ENCODE measurements around the gene OSBP.

The OSBP gene

GRCh38 chr11:59610289-59610688 is 5.3 kb downstream of the OSBP start:
- no peak for DNase-seq (ENCODE audit: low read depth in 1 of 2, low spot score in 1 of 2)

GRCh38 chr11:59607703-59608454 is 7.7 kb downstream of the OSBP start:
- no peak for DNase-seq (ENCODE audit: low read depth in 1 of 2, low spot score in 1 of 2)

- no peak for DNase-seq (ENCODE audit: low read depth in 1 of 2, low spot score in 1 of 2)
These were observed 13.1 kb downstream of the OSBP start for GRCh38 chr11:59602432-59602831.

- DNase-seq (ENCODE audit: low read depth in 1 of 2, low spot score in 1 of 2) = no peak
These were observed 13.8 kb downstream of the OSBP start for GRCh38 chr11:59601788-59602187.

GRCh38 chr11:59600636-59601035 is 14.9 kb downstream of the OSBP start:
- DNase-seq (ENCODE audit: low read depth in 1 of 2, low spot score in 1 of 2) = no peak

GRCh38 chr11:59600234-59600633 is 15.3 kb downstream of the OSBP start:
- no peak for DNase-seq (ENCODE audit: low read depth in 1 of 2, low spot score in 1 of 2)

GRCh38 chr11:59598961-59599360 is 16.6 kb downstream of the OSBP start:
- DNase-seq (ENCODE audit: low read depth in 1 of 2, low spot score in 1 of 2) = no peak

GRCh38 chr11:59584294-59584693 is 31.3 kb downstream of the OSBP start:
- DNase-seq (ENCODE audit: low read depth in 1 of 2, low spot score in 1 of 2) = no peak

- DNase-seq (ENCODE audit: low read depth in 1 of 2, low spot score in 1 of 2) = no peak
These were observed 33.6 kb downstream of the OSBP start for GRCh38 chr11:59582006-59582405.

GRCh38 chr11:59578369-59578768 is 37.2 kb downstream of the OSBP start:
- no peak for DNase-seq (ENCODE audit: low read depth in 1 of 2, low spot score in 1 of 2)

GRCh38 chr11:59575505-59575904 is 40.1 kb downstream of the OSBP start:
- DNase-seq (ENCODE audit: low read depth in 1 of 2, low spot score in 1 of 2) = no peak

GRCh38 chr11:59574932-59575502 is 40.6 kb downstream of the OSBP start:
- no peak for DNase-seq (ENCODE audit: low read depth in 1 of 2, low spot score in 1 of 2)

- no peak for DNase-seq (ENCODE audit: low read depth in 1 of 2, low spot score in 1 of 2)
These were observed 41.1 kb downstream of the OSBP start for GRCh38 chr11:59574467-59574866.

GRCh38 chr11:59573216-59573615 is 42.4 kb downstream of the OSBP start:
- no peak for DNase-seq (ENCODE audit: low read depth in 1 of 2, low spot score in 1 of 2)

GRCh38 chr11:59572091-59572490 is 43.5 kb downstream of the OSBP start:
- DNase-seq (ENCODE audit: low read depth in 1 of 2, low spot score in 1 of 2) = no peak

GRCh38 chr11:59562292-59562691 is 53.3 kb downstream of the OSBP start:
- DNase-seq (ENCODE audit: low read depth in 1 of 2, low spot score in 1 of 2) = no peak

- DNase-seq (ENCODE audit: low read depth in 1 of 2, low spot score in 1 of 2) = peak; percentile 64 to 82
These were observed 54.7 kb downstream of the OSBP start for GRCh38 chr11:59560702-59561473.

GRCh38 chr11:59560290-59560701 is 55.3 kb downstream of the OSBP start:
- DNase-seq (ENCODE audit: low read depth in 1 of 2, low spot score in 1 of 2) = peak; percentile 76 to 85

- no peak for DNase-seq (ENCODE audit: low read depth in 1 of 2, low spot score in 1 of 2)
These were observed 55.7 kb downstream of the OSBP start for GRCh38 chr11:59559886-59560285.

GRCh38 chr11:59558270-59558643 is 57.3 kb downstream of the OSBP start:
- DNase-seq (ENCODE audit: low read depth in 1 of 2, low spot score in 1 of 2) = no peak

GRCh38 chr11:59556917-59557348 is 58.6 kb downstream of the OSBP start:
- DNase-seq (ENCODE audit: low read depth in 1 of 2, low spot score in 1 of 2) = no peak

Data from activated CD4-positive, alpha-beta T cell treated with anti-CD3 and anti-CD28 coated beads, Interleukin-2, amount 50 U/mL, for 24 hours (primary cell).